ENCODE data around the gene FTO. TPM values are rescaled to one million over a fixed set of nuclear protein-coding genes. Genes with fewer than 3 reads are reported as not detected.
"Not testable (repeated sequence)": the region's sequence is repeated elsewhere in the genome, so short reads cannot be mapped to it uniquely, and the experiment has no call there.

Gene FTO
- total RNA-seq, 1 donor from 2014 or later = 75.6 TPM

DNA sequence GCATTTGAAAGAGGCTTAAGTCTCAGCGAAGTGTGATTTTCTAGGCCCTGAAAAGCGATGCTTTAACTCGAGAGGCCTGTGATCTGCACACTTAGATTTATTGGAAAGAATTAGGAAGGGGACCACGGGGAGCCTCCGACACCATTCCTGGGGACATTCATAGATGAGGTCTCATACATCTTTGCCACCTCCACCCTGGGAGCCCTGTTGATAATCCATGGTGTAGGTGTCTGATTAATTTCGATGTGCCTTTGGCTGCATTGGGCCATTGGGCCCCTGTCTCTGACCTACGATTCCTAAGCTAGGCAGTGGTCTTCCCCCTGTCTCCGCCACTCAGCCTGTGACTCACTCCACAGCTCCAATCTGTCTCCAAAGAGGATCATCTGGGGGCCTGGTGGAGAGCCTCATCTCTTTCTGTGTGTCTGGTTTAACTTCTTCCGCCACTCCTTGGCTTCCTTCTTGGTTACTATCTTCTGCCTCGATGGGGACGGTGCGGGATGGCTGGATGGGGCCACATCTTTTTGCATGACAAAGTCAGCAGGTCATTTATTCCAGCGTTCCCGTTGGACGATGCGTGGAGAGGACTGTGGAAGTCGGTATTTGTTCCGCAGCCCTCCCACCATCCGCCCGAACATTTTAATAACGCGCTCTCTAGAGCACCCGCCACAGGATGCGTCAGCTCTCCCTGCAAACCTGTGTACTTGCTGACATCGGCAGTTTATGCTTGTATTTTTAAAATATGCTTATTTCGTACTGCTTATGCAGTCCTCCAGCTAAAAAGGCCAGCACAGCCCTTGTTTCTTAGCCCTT, 473.3 kb downstream of the FTO start:
- H3K9me3 ChIP-seq = no peaks in the 10 kb centered on the region
- DNase-seq (no peak), ATAC-seq (no peak)
- H3K36me3 ChIP-seq = no peaks in the 10 kb centered on the region
- H3K4me1 ChIP-seq = peaks cover 4% of the 10 kb centered on the region
- intact Hi-C loops (cut with DNase I) = no loop called here
- H3K27me3 ChIP-seq = peaks cover 7% of the 10 kb centered on the region
- TF ChIP-seq, protein P1, sequence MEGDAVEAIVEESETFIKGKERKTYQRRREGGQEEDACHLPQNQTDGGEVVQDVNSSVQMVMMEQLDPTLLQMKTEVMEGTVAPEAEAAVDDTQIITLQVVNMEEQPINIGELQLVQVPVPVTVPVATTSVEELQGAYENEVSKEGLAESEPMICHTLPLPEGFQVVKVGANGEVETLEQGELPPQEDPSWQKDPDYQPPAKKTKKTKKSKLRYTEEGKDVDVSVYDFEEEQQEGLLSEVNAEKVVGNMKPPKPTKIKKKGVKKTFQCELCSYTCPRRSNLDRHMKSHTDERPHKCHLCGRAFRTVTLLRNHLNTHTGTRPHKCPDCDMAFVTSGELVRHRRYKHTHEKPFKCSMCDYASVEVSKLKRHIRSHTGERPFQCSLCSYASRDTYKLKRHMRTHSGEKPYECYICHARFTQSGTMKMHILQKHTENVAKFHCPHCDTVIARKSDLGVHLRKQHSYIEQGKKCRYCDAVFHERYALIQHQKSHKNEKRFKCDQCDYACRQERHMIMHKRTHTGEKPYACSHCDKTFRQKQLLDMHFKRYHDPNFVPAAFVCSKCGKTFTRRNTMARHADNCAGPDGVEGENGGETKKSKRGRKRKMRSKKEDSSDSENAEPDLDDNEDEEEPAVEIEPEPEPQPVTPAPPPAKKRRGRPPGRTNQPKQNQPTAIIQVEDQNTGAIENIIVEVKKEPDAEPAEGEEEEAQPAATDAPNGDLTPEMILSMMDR (IDR thresholded peaks at IDR 0.05) = no peak
- H3K4me3 ChIP-seq = no peak overlapping the region
- no peak overlapping the region for H3K27ac ChIP-seq

DNA sequence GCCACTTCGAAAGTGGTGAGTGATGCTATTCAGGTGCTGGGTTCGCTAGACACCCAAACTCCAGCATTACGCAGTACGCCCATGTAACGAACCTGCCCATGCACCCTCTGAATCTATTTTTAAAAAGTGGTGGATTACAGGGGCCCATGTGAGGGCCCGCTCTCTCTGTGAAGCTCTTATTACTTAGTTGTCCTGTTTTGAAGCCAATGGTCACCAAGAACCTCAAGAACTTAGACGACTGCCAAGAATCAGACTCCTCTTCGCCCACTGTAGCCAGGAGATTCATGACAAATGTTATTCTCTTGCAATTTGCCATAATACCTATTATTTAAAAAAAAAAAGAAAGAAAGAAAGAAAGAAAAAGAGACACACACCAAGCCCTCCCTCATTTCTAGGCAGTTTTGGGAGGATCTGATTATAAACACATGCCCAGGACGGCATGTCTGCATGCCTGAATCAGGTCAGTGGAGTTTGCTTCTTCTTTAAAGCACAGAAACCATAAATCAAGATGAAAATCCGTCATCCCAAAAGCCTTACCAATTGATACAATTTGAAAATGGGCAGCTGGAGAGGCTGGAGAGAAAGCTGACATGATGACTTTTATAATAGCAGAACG, 474.0 kb downstream of the FTO start:
- DNase-seq (no peak), ATAC-seq (no peak)
- H3K4me1 ChIP-seq = no peaks in the 10 kb centered on the region

DNA sequence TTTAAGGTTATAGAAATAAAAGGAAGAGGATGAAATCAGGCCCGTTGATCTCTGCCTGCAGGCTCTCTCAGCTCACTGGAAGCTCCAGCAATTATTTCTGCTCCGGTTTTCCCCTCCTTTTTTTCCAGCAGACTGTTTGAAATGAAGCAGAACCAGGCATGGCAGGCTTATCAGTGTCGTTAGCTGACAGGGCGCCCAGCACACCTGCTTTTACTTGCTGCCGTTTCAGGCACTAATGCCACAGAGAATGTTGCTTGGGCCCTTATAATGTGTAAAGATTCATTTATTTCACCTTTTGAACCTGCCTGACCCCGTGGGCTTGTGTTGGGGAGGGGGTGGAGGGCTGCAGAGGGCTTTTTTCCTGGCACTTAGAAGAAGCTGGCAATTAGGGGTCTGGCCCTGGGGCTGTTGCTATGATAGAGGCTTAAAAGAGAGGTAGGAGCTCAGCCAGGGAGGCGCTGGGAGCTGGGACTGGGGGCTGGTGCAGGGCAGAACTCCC, 474.6 kb downstream of the FTO start:
- no peak overlapping the region for H3K27ac ChIP-seq
- DNase-seq = no peak
- TF ChIP-seq, protein P1 (IDR thresholded peaks at IDR 0.05) = no peak
- intact Hi-C loops (cut with DNase I) = no loop called here
- peaks cover 7% of the 10 kb centered on the region for H3K27me3 ChIP-seq
- no peaks in the 10 kb centered on the region for H3K9me3 ChIP-seq
- no peaks in the 10 kb centered on the region for H3K4me1 ChIP-seq
- ATAC-seq = no peak
- H3K36me3 ChIP-seq = no peaks in the 10 kb centered on the region
- no peak overlapping the region for H3K4me3 ChIP-seq

More for the DNA sequence above, 474.0 kb downstream of the FTO start:
- Histone ChIP-seq H3K27me3 (peaks cover 7% of the 10 kb centered on the region), H3K36me3 (no peaks in the 10 kb centered on the region), H3K9me3 (no peaks in the 10 kb centered on the region), H3K4me3 (no peak overlapping the region), H3K27ac (no peak overlapping the region)
- TF ChIP-seq, protein P1 (IDR thresholded peaks at IDR 0.05) = no peak
- intact Hi-C loops (cut with DNase I) = no loop called here

DNA sequence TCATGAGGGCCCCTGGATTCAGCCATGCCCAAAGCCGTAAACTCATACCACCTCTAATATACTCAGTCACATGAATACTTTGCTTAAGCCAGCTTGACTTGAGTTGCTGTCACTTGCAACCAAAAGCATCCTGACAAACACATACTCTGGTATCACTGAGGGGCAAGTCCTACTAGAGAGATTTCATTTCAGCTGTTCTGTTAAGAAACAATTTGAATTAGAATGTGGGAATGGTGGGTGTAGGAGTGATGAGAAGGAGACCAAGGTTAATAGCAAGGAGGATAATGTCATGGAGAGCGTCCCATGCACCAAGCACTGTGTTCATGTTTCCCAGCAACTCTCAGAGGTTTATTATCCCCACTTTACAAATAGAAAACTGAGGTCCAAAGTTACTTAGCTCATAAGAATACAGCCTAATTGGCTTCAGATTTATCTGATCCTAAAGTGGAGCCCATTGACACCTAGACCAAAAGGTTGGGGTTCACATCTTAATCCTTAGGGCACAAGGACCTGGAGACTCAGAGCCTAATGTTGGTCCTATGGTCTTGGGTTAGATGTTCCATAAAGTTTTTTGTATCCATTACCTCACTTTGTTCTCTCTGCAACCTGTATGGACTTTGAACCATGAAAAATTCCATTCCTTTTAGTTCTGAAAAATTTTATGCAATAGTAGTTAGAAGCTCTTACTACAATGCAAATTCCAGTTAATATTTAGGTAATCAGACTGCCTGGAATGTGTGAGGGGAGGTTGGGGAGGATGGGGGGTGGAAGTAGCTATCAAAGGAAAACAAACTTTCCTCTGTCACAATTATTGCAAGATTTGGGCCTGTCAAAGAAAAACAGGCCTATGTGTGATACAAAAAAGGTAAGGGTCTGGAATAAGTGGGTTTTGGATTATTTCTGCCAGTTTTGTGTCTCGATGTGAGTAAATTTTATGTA, 476.7 kb downstream of the FTO start:
- H3K4me1 ChIP-seq = no peaks in the 10 kb centered on the region
- peaks cover 7% of the 10 kb centered on the region for H3K27me3 ChIP-seq
- no peaks in the 10 kb centered on the region for H3K9me3 ChIP-seq
- no peak for DNase-seq
- H3K4me3 ChIP-seq = no peak overlapping the region
- no peak for ATAC-seq
- H3K36me3 ChIP-seq = no peaks in the 10 kb centered on the region
- intact Hi-C loops (cut with DNase I) = no loop called here
- TF ChIP-seq, protein P1 (IDR thresholded peaks at IDR 0.05) = no peak
- H3K27ac ChIP-seq = no peak overlapping the region

DNA sequence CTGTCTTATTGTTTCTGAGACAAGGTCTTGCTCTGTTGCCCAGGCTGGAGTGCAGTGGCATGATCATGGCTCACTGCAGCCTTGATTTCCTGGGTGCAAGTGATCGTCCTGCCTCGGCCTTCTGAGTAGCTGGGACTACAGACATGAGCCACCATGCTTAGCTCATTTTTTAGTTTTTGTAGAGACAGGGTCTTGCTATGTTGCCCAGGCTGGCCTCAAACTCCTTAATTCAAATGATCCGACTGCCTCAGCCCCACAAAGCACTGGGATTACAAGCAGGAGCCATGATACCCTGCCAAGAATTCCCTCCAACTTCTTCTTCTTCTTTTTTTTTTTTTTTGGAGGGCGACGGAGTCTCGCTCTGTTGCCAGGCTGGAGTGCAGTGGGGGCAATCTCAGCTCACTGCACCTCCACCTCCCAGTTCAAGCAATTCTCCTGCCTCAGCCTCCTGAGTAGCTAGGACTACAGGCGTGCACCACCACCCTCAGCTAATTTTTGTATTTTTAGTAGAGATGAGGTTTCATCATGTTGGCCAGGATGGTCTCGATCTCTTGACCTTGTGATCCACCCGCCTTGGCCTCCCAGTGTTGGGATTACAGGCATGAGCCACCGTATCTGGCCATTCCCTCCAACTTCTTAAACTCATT, 477.9 kb downstream of the FTO start:
- ATAC-seq; H3K27ac ChIP-seq; H3K4me3 ChIP-seq; H3K27me3 ChIP-seq; H3K36me3 ChIP-seq; DNase-seq; H3K4me1 ChIP-seq; intact Hi-C loops (cut with DNase I); H3K9me3 ChIP-seq: not testable (repeated sequence)

Data from upper lobe of right lung (tissue), 1 donor.